ENCODE data around the gene ZDHHC12.
A peak's percentile ranks its signal among the peaks of the same experiment; 100 is the strongest.
"Not testable (repeated sequence)": the region's sequence is repeated elsewhere in the genome, so short reads cannot be mapped to it uniquely, and the experiment has no call there.

Gene ZDHHC12

GRCh38 chr9:128707446-128707845, 16.5 kb downstream of the ZDHHC12 start:
- DNase-seq (ENCODE audit: low read depth in 2 of 2): no peak

- no peak for DNase-seq (ENCODE audit: low read depth in 2 of 2)
These were observed 17.1 kb downstream of the ZDHHC12 start for GRCh38 chr9:128706671-128707381.

DNA sequence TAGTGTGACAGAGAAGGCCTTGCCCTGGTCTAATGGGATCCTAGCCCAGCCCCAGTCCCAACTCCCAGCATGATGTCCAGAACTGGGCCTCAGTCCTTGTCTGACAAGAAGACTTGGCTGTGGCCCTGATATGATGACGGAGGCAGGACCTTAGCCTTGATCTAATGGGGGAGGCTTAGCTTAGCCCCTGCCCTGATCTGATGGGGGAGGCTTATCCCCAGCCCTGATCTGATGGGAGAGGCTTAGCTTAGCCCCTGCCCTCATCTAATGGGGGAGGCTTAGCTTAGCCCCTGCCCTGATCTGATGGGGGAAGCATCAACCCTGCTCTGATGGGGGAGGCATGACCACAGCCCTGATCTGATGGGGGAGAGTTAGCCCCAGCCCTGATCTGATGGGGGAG, 17.9 kb downstream of the ZDHHC12 start:
- no peak for DNase-seq (ENCODE audit: low read depth in 2 of 2)

GRCh38 chr9:128705051-128705965, 18.6 kb downstream of the ZDHHC12 start:
- DNase-seq (ENCODE audit: low read depth in 2 of 2): no peak

DNA sequence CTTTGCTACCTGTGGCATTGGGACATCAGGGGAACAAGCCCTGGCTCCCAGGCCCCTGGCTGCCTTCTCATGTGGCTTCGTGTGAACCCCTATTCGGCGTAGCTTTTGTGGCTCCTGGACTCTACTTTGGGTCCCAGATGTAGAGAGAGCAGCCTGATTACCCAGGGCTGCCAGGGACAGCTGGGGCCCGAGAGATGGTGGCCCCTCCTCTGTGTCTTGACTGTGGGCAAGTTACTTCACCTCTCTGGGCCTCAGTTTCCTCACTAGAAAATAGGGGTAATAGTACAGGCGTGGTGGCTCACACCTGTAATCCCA, 19.6 kb downstream of the ZDHHC12 start:
- no peak for DNase-seq (ENCODE audit: low read depth in 2 of 2)

- DNase-seq (ENCODE audit: low read depth in 2 of 2): no peak
These were observed 20.1 kb downstream of the ZDHHC12 start for GRCh38 chr9:128703616-128704355.

DNA sequence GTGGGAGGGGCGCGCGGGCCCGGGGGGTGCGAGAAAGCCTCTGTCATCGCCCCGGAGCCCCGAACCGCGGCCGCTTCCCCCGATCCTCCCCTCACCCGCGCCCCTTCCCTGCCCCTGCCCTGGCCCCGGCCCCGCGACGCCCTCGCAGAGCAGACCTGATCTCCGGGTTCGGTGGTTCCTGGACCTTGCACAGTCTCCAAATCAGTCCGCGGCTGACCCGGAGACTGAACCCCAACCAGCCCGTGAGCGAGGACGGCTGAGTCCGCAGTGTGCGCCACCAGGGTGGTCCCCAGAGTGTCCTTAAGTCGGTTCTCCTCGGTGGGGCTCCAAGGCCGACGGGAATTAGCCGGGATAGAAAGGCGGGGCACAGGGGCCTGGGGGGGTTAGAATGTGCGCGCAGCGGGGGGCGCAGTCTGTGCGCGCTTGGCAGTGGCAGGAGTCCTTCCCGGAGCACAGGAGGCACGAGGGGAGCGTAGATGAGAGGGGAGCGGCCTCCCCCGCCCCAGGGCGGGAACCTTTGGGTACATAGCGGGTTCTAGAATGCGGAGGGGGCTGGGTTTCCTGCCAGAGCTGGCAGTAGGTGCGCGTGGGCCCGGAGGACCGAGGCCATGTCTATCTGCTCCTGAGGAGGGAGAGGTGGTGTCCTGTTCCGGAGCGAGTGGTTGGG, 20.8 kb downstream of the ZDHHC12 start:
- DNase-seq (ENCODE audit: low read depth in 2 of 2): no peak

DNA sequence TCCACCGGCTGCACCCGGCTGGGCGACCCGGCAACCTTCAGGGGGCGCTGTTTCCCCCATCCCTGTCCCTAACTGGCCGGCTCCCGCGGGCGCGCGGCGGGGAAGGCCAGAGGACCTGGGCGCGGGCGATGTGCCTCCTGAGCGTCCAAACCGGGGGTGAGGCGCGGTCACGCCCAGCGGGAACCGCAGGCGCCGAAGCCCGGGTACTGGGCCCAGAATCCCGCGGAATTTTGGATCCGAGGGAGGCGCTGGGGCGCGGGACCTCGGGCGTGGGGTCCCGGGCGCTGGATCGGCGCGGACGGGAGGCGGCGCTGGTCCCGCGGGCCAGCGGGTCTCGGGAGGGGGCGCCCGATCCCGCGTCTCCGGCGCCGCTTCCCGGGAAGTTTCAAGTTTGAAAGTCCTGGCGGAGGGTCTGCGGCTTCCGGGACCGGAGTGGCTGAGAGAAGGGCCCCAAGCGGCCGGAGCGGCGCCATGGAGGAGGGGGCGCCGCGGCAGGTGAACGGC, 21.4 kb downstream of the ZDHHC12 start, which contains the start of gene PKN3:
TSS of gene PKN3 (plus strand) at position 59 of the 504 bp plus-strand sequence. CDS start at position 472, 413 bp downstream.
- peak; percentile 81 to 83 for DNase-seq (ENCODE audit: low read depth in 2 of 2)

- DNase-seq (ENCODE audit: low read depth in 2 of 2): no peak
These were observed 22.6 kb downstream of the ZDHHC12 start for GRCh38 chr9:128701227-128701854.

GRCh38 chr9:128699096-128699795, 24.7 kb downstream of the ZDHHC12 start:
- DNase-seq (ENCODE audit: low read depth in 2 of 2): not testable (repeated sequence)

GRCh38 chr9:128696923-128697707, 26.8 kb downstream of the ZDHHC12 start:
- DNase-seq (ENCODE audit: low read depth in 2 of 2): no peak

DNA sequence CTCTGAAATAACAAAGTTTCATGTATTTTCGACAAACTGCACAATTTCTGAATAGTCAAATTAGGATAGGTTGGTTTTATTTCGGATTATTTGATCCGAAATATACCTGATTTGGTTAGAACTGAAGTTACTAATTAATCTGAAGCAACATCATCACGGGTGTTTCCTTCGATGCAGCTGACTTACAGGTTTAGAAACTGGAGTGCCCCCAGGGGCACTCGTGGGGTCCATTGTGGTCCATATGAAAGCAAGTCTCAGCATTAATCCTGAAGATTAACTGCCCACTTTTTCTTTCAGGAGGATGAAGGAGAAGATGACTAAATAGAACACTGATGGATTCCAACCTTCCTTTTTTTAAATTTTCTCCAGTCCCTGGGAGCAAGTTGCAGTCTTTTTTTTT, 29.6 kb downstream of the ZDHHC12 start:
- DNase-seq (ENCODE audit: low read depth in 2 of 2): no peak

DNA sequence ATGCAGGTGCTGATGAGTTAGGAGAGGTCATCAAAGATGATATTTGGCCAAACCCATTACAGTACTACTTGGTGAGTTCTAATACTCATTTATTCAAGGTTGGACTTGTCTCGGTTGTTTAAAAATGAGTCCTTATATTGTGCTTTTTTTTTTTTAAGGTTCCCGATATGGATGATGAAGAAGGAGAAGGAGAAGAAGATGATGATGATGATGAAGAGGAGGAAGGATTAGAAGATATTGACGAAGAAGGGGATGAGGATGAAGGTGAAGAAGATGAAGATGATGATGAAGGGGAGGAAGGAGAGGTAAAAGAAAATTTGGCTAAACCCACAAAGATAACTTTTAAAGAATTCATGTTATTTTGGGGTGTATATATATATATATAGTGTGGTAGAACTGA, 30.2 kb downstream of the ZDHHC12 start:
- DNase-seq (ENCODE audit: low read depth in 2 of 2): not testable (repeated sequence)

DNA sequence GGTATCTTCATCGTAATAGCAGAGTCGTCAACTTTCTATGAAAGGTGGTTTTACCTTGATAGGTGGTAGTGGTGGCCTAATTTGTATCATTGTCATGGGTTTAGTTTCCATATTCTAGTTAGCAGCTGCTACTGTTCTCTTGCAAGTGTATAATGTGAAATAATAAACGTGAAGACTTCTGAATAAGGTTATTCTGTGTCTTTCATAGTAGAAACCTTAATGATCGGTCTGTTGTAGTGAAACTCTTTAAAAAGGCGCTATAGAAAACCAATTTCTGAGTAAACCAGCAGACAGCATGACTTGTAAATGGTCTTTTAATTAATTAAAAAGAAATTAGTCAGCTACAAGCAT, 33.3 kb downstream of the ZDHHC12 start:
- DNase-seq (ENCODE audit: low read depth in 2 of 2): no peak

- no peak for DNase-seq (ENCODE audit: low read depth in 2 of 2)
These were observed 33.9 kb downstream of the ZDHHC12 start for GRCh38 chr9:128689820-128690683.

GRCh38 chr9:128689293-128689774, 34.6 kb downstream of the ZDHHC12 start:
- no peak for DNase-seq (ENCODE audit: low read depth in 2 of 2)

DNA sequence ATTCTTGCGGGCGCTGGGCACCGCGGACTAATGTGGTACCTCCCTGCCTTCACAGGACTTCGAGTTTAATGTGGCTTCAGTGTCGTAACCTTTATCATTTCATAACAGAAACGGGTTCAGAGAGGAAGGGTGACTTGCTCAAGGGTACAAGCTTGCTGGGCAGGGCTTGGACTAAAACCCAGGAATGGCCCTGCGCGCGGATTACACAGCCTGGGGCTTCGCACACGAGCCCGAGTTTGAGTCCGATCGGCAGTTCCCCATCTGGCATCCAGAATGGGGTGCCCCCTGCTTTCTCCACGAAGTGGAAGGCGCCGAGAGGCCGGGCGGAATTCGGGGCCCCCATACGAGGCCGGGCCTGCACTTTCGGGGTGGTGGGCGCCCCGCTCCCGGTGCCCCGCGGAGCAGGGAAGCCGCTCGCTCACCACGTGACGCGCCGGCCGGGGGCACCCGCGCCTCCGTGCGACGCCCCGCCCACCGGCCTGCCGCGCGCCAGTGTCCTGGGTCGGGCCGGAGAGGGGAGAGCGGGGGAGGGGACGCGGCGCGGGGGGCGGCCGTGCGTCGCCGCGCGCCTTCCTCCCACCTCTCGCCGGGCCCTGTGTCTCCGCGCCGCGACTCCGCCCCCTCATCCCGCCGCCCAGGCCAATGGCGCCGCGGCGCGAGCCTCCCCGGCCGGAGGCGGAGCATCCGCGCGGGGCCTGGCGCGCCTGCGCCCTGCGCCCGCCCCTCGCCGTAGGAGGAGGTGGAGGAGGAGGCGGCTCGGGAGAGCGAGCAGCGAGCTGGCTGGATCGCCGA, 35.2 kb downstream of the ZDHHC12 start, which contains the start of gene SET:
TSS of gene SET (plus strand) at position 722 of the 792 bp plus-strand sequence. CDS start 361 bp downstream, outside the sequence.
- peak; percentile 94 to 96 for DNase-seq (ENCODE audit: low read depth in 2 of 2)

DNA sequence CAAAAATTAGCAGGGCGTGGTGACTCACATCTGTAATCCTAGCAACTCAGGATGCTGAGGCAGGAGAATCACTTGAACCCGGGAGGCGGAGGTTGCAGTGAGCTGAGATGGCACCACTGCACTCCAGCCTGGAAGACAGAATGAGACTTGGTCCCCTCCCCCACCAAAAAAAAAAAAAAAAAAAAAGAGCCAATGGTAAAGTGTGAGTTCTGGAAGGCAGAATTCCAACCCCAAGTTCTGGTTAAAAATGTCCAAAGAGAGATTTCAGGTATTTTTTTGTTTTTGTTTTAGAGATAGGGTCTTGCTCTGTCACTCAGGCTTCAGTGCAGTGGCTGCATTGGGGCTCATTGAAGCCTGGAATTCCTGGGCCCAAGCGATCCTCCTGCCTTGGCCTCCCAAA, 36.5 kb downstream of the ZDHHC12 start:
- no peak for DNase-seq (ENCODE audit: low read depth in 2 of 2)

Data from stimulated activated CD8-positive, alpha-beta memory T cell treated with anti-CD3 and anti-CD28 coated beads, Interleukin-15, amount 100 ng/mL, for 48 hours (primary cell).